ENCODE results near the gene GAS2L1. TPM values are rescaled to one million over a fixed set of nuclear protein-coding genes. Genes with fewer than 3 reads are reported as not detected.
A peak's percentile ranks its signal among the peaks of the same experiment; 100 is the strongest.

GAS2L1 gene
- total RNA-seq, 2 donors from 2014 or later = 85.8 to 159 TPM

GRCh38 chr22:29359469-29359868 is 53.0 kb downstream of the GAS2L1 start:
- no peaks in the 10 kb centered on the region for H3K27me3 ChIP-seq (replicated peaks; ENCODE audit: insufficient read depth)
- 37% methylated on average over 9 of the region's 9 CpGs for WGBS
- peak; percentile 50 for TF ChIP-seq POLR2AphosphoS5 (IDR thresholded peaks at IDR 0.05)
- TF ChIP-seq, protein P1, sequence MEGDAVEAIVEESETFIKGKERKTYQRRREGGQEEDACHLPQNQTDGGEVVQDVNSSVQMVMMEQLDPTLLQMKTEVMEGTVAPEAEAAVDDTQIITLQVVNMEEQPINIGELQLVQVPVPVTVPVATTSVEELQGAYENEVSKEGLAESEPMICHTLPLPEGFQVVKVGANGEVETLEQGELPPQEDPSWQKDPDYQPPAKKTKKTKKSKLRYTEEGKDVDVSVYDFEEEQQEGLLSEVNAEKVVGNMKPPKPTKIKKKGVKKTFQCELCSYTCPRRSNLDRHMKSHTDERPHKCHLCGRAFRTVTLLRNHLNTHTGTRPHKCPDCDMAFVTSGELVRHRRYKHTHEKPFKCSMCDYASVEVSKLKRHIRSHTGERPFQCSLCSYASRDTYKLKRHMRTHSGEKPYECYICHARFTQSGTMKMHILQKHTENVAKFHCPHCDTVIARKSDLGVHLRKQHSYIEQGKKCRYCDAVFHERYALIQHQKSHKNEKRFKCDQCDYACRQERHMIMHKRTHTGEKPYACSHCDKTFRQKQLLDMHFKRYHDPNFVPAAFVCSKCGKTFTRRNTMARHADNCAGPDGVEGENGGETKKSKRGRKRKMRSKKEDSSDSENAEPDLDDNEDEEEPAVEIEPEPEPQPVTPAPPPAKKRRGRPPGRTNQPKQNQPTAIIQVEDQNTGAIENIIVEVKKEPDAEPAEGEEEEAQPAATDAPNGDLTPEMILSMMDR (IDR thresholded peaks at IDR 0.05) = peak; percentile 43 to 79 (median 66)
- TF ChIP-seq POLR2A (IDR thresholded peaks at IDR 0.05) = no peak
- no peaks in the 10 kb centered on the region for H3K9me3 ChIP-seq
- intact Hi-C loops (cut with DNase I) = loop anchor here (2.0 kb wide), 1 partner anchor 53 kb away; the partner anchor contains the start of gene GAS2L1
- peak overlapping the region; percentile 37 to 66 for H3K27ac ChIP-seq
- DNase-seq (ENCODE audit: low spot score) = peak; percentile 64
- H3K4me1 ChIP-seq (replicated peaks) = peaks cover 10% of the 10 kb centered on the region
- peaks cover 2 to 5% of the 10 kb centered on the region in 2 donors for H3K36me3 ChIP-seq
- H3K4me3 ChIP-seq = no peak overlapping the region

Small RNA genes within 50 kb of the gene (microRNA-seq; reads per million reads assigned to microRNA genes)
- gene MIR3653 = 13.9 reads per million, percentile 56 among the genes with 10 or more reads in this experiment

Small RNA genes within 50 kb of the gene (small RNA-seq; reads per million reads assigned to genes)
- gene MIR3653 = 0 reads per million in 2 donors

Other genes starting within 250 kb of the GAS2L1 start
- 1 to 10 TPM in 1 of 2 donors, under 1 TPM in 1; 0.36 to 1.4 TPM for gene C22orf31, start 244.8 kb upstream of the GAS2L1 start, total RNA-seq
- 10 to 100 TPM; 19.3 to 49.0 TPM for gene KREMEN1, start 233.6 kb upstream of the GAS2L1 start, total RNA-seq
- 10 to 100 TPM; 12.8 to 14.7 TPM for gene EMID1, start 100.8 kb upstream of the GAS2L1 start, total RNA-seq
- gene RHBDD3, start 38.7 kb upstream of the GAS2L1 start, total RNA-seq = 10 to 100 TPM; 66.9 to 74.6 TPM
- 100 to 1,000 TPM; 181 to 213 TPM for gene EWSR1, start 38.4 kb upstream of the GAS2L1 start, total RNA-seq
- gene RASL10A, start 9.0 kb downstream of the GAS2L1 start, total RNA-seq = 10 to 100 TPM in 1 of 2 donors, 1 to 10 TPM in 1; 9.2 to 15.1 TPM
- gene AP1B1, start 81.9 kb downstream of the GAS2L1 start, total RNA-seq = 100 to 1,000 TPM; 104 to 143 TPM
- 1 to 10 TPM in 1 of 2 donors, not detected in 1; 1.7 TPM for gene RFPL1, start 131.9 kb downstream of the GAS2L1 start, total RNA-seq
- 100 to 1,000 TPM; 149 to 887 TPM for gene NEFH, start 173.6 kb downstream of the GAS2L1 start, total RNA-seq
- gene THOC5, start 247.1 kb downstream of the GAS2L1 start, total RNA-seq = 10 to 100 TPM; 27.5 to 57.9 TPM